ENCODE data around the gene ZCCHC3.
"Not testable (repeated sequence)": the region's sequence is repeated elsewhere in the genome, so short reads cannot be mapped to it uniquely, and the experiment has no call there.

ZCCHC3 gene

GRCh38 chr20:328975-329695 lies 31.8 kb downstream of the ZCCHC3 start:
- H3K4me3 ChIP-seq (ENCODE audit: low read length), result no peak overlapping the region
- DNase-seq (ENCODE audit: low read depth), result no peak
- TF ChIP-seq CTCF (IDR thresholded peaks at IDR 0.05; ENCODE audit: insufficient read depth, low read depth, low read length, missing control alignments), result no peak

GRCh38 chr20:329851-330232 lies 32.5 kb downstream of the ZCCHC3 start:
- no peak for DNase-seq (ENCODE audit: low read depth)
- TF ChIP-seq CTCF (IDR thresholded peaks at IDR 0.05; ENCODE audit: insufficient read depth, low read depth, low read length, missing control alignments), result no peak
- no peak overlapping the region for H3K4me3 ChIP-seq (ENCODE audit: low read length)

GRCh38 chr20:330233-331149 lies 33.1 kb downstream of the ZCCHC3 start:
- DNase-seq (ENCODE audit: low read depth), result peak; percentile 64
- H3K4me3 ChIP-seq (ENCODE audit: low read length), result no peak overlapping the region
- TF ChIP-seq CTCF (IDR thresholded peaks at IDR 0.05; ENCODE audit: insufficient read depth, low read depth, low read length, missing control alignments), result peak; percentile 88

- no peak for DNase-seq (ENCODE audit: low read depth)
- no peak for TF ChIP-seq CTCF (IDR thresholded peaks at IDR 0.05; ENCODE audit: insufficient read depth, low read depth, low read length, missing control alignments)
- no peak overlapping the region for H3K4me3 ChIP-seq (ENCODE audit: low read length)
These were observed 37.2 kb downstream of the ZCCHC3 start for GRCh38 chr20:334578-334977.

- not testable (repeated sequence) for DNase-seq (ENCODE audit: low read depth); H3K4me3 ChIP-seq (ENCODE audit: low read length)
These were observed 38.7 kb downstream of the ZCCHC3 start for GRCh38 chr20:336040-336439.

GRCh38 chr20:341682-342081 lies 44.3 kb downstream of the ZCCHC3 start:
- no peak for TF ChIP-seq CTCF (IDR thresholded peaks at IDR 0.05; ENCODE audit: insufficient read depth, low read depth, low read length, missing control alignments)
- H3K4me3 ChIP-seq (ENCODE audit: low read length), result no peak overlapping the region
- DNase-seq (ENCODE audit: low read depth), result peak; percentile 95

GRCh38 chr20:343107-343506 lies 45.7 kb downstream of the ZCCHC3 start:
- H3K4me3 ChIP-seq (ENCODE audit: low read length), result no peak overlapping the region
- no peak for TF ChIP-seq CTCF (IDR thresholded peaks at IDR 0.05; ENCODE audit: insufficient read depth, low read depth, low read length, missing control alignments)
- no peak for DNase-seq (ENCODE audit: low read depth)

Data from epithelial cell of esophagus (primary cell).